ENCODE measurements around the gene FRMD5.
A peak's percentile ranks its signal among the peaks of the same experiment; 100 is the strongest.

FRMD5 gene

GRCh38 chr15:44096596-44096995 is 98.5 kb downstream of the FRMD5 start:
- DNase-seq (ENCODE audit: low spot score) (peak; percentile 57), FAIRE-seq (peak; percentile 81)

- peak; percentile 32 for DNase-seq (ENCODE audit: low spot score)
- peak; percentile 33 for FAIRE-seq
These were observed 100.3 kb downstream of the FRMD5 start for GRCh38 chr15:44094781-44095180.

GRCh38 chr15:44093836-44094235 is 101.2 kb downstream of the FRMD5 start:
- FAIRE-seq (no peak), DNase-seq (ENCODE audit: low spot score) (no peak)

GRCh38 chr15:44092221-44092620 is 102.8 kb downstream of the FRMD5 start:
- DNase-seq (ENCODE audit: low spot score) (peak; percentile 61), FAIRE-seq (no peak)

GRCh38 chr15:44087578-44088465 is 107.2 kb downstream of the FRMD5 start:
- DNase-seq (ENCODE audit: low spot score) = peak; percentile 84
- peak; percentile 96 for FAIRE-seq

GRCh38 chr15:44084770-44085169 is 110.3 kb downstream of the FRMD5 start:
- DNase-seq (ENCODE audit: low spot score) (no peak), FAIRE-seq (no peak)

- DNase-seq (ENCODE audit: low spot score) (no peak), FAIRE-seq (no peak)
These were observed 110.9 kb downstream of the FRMD5 start for GRCh38 chr15:44084171-44084570.

- DNase-seq (ENCODE audit: low spot score) = no peak
- no peak for FAIRE-seq
These were observed 112.4 kb downstream of the FRMD5 start for GRCh38 chr15:44082558-44083157.

GRCh38 chr15:44081026-44082013 is 113.8 kb downstream of the FRMD5 start:
- no peak for DNase-seq (ENCODE audit: low spot score)
- FAIRE-seq = no peak

- DNase-seq (ENCODE audit: low spot score) (no peak), FAIRE-seq (no peak)
These were observed 119.5 kb downstream of the FRMD5 start for GRCh38 chr15:44075535-44075934.

- DNase-seq (ENCODE audit: low spot score) (no peak), FAIRE-seq (no peak)
These were observed 125.6 kb downstream of the FRMD5 start for GRCh38 chr15:44069489-44069888.

GRCh38 chr15:44068347-44068746 is 126.7 kb downstream of the FRMD5 start:
- no peak for FAIRE-seq
- no peak for DNase-seq (ENCODE audit: low spot score)

- FAIRE-seq = peak; percentile 83
- DNase-seq (ENCODE audit: low spot score) = peak; percentile 68
These were observed 128.8 kb downstream of the FRMD5 start for GRCh38 chr15:44066211-44066827.

GRCh38 chr15:44064706-44065105 is 130.4 kb downstream of the FRMD5 start:
- DNase-seq (ENCODE audit: low spot score) (no peak), FAIRE-seq (no peak)

- FAIRE-seq (no peak), DNase-seq (ENCODE audit: low spot score) (no peak)
These were observed 136.9 kb downstream of the FRMD5 start for GRCh38 chr15:44058126-44058525.

GRCh38 chr15:44045661-44046060 is 149.4 kb downstream of the FRMD5 start:
- FAIRE-seq = no peak
- no peak for DNase-seq (ENCODE audit: low spot score)

GRCh38 chr15:44045217-44045616 is 149.9 kb downstream of the FRMD5 start:
- DNase-seq (ENCODE audit: low spot score) (no peak), FAIRE-seq (no peak)

- DNase-seq (ENCODE audit: low spot score) = peak; percentile 79
- FAIRE-seq = peak; percentile 76
These were observed 156.3 kb downstream of the FRMD5 start for GRCh38 chr15:44038755-44039191.

- DNase-seq (ENCODE audit: low spot score) = no peak
- no peak for FAIRE-seq
These were observed 159.0 kb downstream of the FRMD5 start for GRCh38 chr15:44035781-44036699.
